Neural crest cell (in vitro differentiated cells): Measurements from ENCODE around the gene UQCRHL. TPM values are rescaled to one million over a fixed set of nuclear protein-coding genes. Genes with fewer than 3 reads are reported as not detected.

Source experiments
- DNase-seq: peaks from one replicate; pipeline ENCODE4 v3.0.0; 2021; ENCODE audit warnings: low read depth, mixed read lengths, low spot score
- H3K27ac Mint-ChIP-seq: one replicate; pipeline ENCODE4 v1.8.0; 2021; ENCODE audit warnings: mild to moderate bottlenecking, mixed read lengths; ENCODE audit not compliant: unreplicated experiment
- H3K27me3 Mint-ChIP-seq: 2 replicates; pipeline ENCODE4 v1.8.0; 2021; ENCODE audit warnings: low read depth, mild to moderate bottlenecking, mixed read lengths
- H3K36me3 Mint-ChIP-seq: 2 replicates; pipeline ENCODE4 v1.8.0; 2021; ENCODE audit warnings: low read depth, mild to moderate bottlenecking, mixed read lengths
- H3K4me1 Mint-ChIP-seq: 2 replicates; pipeline ENCODE4 v1.8.0; 2021; ENCODE audit warnings: mixed read lengths
- H3K4me3 Mint-ChIP-seq: one replicate; pipeline ENCODE4 v1.8.0; 2021; ENCODE audit warnings: mild to moderate bottlenecking, mixed read lengths
- H3K9me3 Mint-ChIP-seq: 2 replicates; pipeline ENCODE4 v1.8.0; 2021; ENCODE audit warnings: mixed read lengths
- CTCF ChIP-seq: fragments of 200-600 bp; sonication (generic); conservative IDR thresholded peaks from 2 replicates; pipeline ENCODE4 v1.5.0; 2021; ENCODE audit warnings: antibody characterized with exemption, mild to moderate bottlenecking
- total RNA-seq: library from RNA; stranded (reverse); gene quantifications from 2 replicates; pipeline ENCODE4 v1.2.1, GENCODE V29; 2021

UQCRHL gene
- total RNA-seq, 1 donor from 2014 or later: 2.7 TPM

- H3K36me3 Mint-ChIP-seq: no peaks in the 10 kb centered on the region
- H3K4me1 Mint-ChIP-seq: peaks cover 28% of the 10 kb centered on the region
- no peak for DNase-seq
- TF ChIP-seq CTCF: no peak
- H3K9me3 Mint-ChIP-seq: no peaks in the 10 kb centered on the region
- H3K27me3 Mint-ChIP-seq: peaks cover 42% of the 10 kb centered on the region
- H3K4me3 Mint-ChIP-seq: no peak overlapping the region
- H3K27ac Mint-ChIP-seq: no peak overlapping the region
Observed at GRCh38 chr1:15804060-15804459, 3.4 kb downstream of the UQCRHL start.

- peaks cover 28% of the 10 kb centered on the region for H3K4me1 Mint-ChIP-seq
- no peak overlapping the region for H3K4me3 Mint-ChIP-seq
- DNase-seq: peak; percentile 30
- no peak overlapping the region for H3K27ac Mint-ChIP-seq
- H3K9me3 Mint-ChIP-seq: no peaks in the 10 kb centered on the region
- peaks cover 42% of the 10 kb centered on the region for H3K27me3 Mint-ChIP-seq
- H3K36me3 Mint-ChIP-seq: no peaks in the 10 kb centered on the region
- peak; percentile 61 for TF ChIP-seq CTCF
Observed at GRCh38 chr1:15803380-15803779, 4.1 kb downstream of the UQCRHL start.

GRCh38 chr1:15802234-15802965 is 5.0 kb downstream of the UQCRHL start:
- no peak overlapping the region for H3K27ac Mint-ChIP-seq
- no peak for DNase-seq
- no peak overlapping the region for H3K4me3 Mint-ChIP-seq
- H3K27me3 Mint-ChIP-seq: peaks cover 37% of the 10 kb centered on the region
- H3K4me1 Mint-ChIP-seq: peaks cover 28% of the 10 kb centered on the region
- no peak for TF ChIP-seq CTCF
- no peaks in the 10 kb centered on the region for H3K9me3 Mint-ChIP-seq
- H3K36me3 Mint-ChIP-seq: no peaks in the 10 kb centered on the region

GRCh38 chr1:15799928-15800835 is 7.3 kb downstream of the UQCRHL start:
- no peak for DNase-seq
- peak overlapping the region; percentile 50 for H3K27ac Mint-ChIP-seq

More at GRCh38 chr1:15799928-15800835, 7.3 kb downstream of the UQCRHL start:
- peaks cover 35% of the 10 kb centered on the region for H3K4me1 Mint-ChIP-seq
- no peak for TF ChIP-seq CTCF
- H3K9me3 Mint-ChIP-seq: no peaks in the 10 kb centered on the region
- H3K4me3 Mint-ChIP-seq: no peak overlapping the region
- H3K27me3 Mint-ChIP-seq: peaks cover 28% of the 10 kb centered on the region
- no peaks in the 10 kb centered on the region for H3K36me3 Mint-ChIP-seq
